HG03354 (cell line): ENCODE data around the gene IRF6.
A peak's percentile ranks its signal among the peaks of the same experiment; 100 is the strongest.
"Not testable (repeated sequence)": the region's sequence is repeated elsewhere in the genome, so short reads cannot be mapped to it uniquely, and the experiment has no call there.

Source experiments
- ATAC-seq: cut with Tn5 transposase; IDR thresholded peaks from one replicate; pipeline ENCODE4 v1.9.1; 2021; ENCODE audit warnings: mild to moderate bottlenecking; ENCODE audit not compliant: unreplicated experiment, poor library complexity, severe bottlenecking

IRF6 gene

DNA sequence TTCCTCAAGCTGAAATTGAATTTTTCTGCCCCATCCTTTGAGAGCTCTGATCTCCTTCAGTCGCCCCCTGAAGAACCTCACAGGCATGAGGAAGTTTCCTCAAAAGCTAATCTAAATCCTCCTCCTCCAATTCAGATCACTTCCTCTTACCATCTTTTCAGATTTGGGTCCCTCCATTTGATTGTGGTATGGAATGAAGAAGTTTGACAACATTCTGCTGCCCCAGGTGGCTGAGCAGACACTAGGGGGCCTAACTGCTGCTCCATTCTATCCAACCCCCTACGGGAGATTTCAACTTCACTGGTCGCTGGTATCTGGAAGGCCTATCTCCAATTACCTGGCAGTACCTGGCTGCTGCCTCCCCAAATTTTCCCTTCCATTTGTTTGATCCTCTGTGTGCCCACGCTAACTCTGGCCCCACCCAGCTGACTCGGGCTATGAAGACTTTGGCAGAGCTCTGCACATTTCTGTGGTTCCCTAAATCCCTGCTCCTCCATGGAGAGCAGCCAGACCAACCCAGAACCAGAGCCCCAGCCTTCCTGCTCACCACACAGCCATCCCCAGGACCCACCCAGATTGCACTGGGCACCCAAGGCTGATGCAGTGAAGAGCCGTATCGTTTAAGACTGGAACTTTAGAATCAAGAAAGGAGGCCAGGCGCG lies 7.8 kb downstream of the IRF6 start:
- no peak for ATAC-seq

DNA sequence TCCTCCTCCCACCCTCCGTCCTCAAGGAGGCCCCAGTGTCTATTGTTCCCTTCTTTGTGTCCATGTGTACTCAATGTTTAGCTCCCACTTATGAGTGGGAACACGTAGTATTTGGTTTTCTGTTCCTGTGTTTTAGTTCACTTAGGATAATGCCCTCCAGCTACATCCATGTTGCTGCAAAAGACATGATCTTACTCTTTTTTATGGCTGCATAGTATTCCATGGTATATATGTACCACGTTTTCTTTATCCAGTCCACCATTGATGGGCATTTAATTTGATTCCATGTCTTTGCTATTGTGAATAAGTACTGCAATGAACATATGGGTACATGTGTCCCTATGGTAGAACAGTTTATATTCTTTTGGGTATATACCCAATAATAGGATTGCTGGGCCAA lies 12.2 kb downstream of the IRF6 start:
- not testable (repeated sequence) for ATAC-seq

DNA sequence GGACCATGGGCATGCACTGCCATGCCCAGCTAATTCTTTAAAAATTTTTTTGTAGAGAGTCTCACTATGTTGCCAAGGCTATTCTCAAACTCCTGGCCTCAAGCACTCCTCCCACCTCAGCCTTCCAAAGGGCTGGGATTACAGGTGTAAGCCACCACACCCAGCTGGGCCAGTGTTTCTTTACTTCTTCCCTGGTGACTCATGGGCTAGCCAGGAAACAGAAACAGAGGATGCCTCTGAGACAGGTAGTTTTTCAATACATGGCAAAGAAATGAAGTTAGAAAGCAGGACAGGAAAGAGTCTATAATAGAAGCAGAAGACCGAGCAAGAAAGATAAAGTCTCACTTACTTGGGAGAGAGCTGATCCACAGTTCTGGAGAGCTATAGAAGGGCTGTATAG lies 14.0 kb downstream of the IRF6 start:
- ATAC-seq: no peak

DNA sequence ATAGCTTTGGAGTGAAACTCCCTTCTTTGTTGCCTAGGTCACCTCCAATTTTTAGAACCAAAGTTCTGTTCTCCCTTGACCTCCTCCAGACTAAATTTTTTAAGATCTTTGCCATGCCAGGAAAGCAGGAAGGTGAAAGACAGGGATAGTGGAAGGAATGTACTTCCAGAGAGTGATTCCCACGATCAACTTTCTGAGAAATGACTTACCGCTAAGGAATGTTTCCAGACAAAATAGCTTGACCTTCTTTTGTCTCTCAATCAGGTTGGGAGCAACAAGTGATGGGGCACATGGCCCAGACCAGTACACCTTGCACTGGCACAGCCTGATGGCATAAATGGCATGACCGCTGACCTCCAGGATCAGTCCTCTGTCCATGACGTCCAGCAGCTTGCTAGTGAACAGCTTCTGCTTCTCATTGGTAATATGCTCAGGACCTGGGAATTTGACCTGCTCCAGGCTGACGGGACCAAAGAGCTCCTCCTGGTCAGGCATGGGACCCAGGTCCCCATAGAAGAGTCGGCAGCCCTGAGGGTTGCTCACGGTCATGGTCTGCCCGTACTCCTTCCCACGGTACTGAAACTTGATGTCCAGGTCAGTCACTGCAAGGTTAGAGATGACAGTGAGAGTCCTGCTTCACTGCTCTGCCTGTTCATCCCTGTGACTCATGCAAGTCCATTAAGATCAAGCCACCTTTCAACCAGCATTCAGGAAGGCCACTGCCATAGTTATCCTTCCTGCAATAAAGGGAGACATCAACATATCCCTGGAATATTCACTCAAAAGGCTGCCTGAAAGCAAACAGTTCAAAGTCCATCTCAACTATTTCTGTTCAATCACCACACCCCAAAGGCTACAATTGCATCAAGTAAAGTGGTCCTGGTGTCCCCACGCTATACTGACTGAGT lies 15.4 kb downstream of the IRF6 start:
- ATAC-seq: no peak

GRCh38 chr1:209789245-209789644 lies 16.7 kb downstream of the IRF6 start:
- ATAC-seq: no peak

DNA sequence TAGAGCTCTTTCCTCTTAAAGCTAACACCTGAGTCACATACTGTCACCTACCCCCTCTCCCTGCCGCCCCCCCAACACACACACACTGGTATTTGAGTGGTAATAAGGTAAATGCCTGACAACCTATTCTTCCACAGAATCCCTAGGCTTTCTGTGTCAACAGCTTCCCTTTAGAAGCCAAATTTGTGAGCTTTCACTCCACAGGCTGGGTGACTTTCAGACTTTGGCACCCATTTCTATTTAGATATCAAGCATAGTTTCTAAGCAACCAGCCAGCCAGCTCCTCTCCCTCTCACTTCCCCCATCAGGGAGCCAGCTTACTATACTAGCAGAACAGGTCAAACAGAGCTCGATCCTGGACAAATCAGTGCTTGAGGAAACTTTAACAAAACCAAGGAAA lies 18.4 kb downstream of the IRF6 start:
- ATAC-seq: no peak

- ATAC-seq: no peak
These were observed 19.8 kb downstream of the IRF6 start for GRCh38 chr1:209786146-209786545.

GRCh38 chr1:209785592-209785991 lies 20.4 kb downstream of the IRF6 start:
- no peak for ATAC-seq

GRCh38 chr1:209784265-209785169 lies 21.4 kb downstream of the IRF6 start, which contains the start of gene C1orf74:
TSS of gene C1orf74 (minus strand) at chr1:209784559. CDS start at chr1:209783634, 925 bp downstream.
- peak; percentile 100 for ATAC-seq

GRCh38 chr1:209783386-209783785 lies 22.6 kb downstream of the IRF6 start:
- ATAC-seq: no peak

GRCh38 chr1:209780268-209780667 lies 25.7 kb downstream of the IRF6 start:
- no peak for ATAC-seq

DNA sequence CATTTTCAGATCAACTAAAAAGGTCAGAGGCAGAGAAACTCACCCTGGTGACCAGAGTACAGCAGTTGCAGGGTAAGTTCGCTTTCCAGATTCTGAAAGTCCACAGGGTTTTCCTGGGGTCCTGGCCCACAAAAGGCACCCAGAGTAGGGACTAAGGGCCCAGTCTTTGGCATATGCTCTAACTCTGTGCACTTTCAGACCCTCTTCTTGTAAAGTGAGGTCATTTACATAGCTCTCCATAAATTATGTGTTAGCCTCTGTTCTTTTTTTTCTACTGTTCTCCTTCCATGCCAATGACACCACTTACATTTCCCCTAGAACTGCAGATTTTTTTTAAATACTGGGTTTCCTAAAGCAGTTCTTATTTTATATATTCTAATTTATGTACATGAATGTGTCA lies 27.8 kb downstream of the IRF6 start:
- ATAC-seq: no peak

- ATAC-seq: no peak
These were observed 28.4 kb downstream of the IRF6 start for GRCh38 chr1:209777587-209777986.

- no peak for ATAC-seq
These were observed 30.3 kb downstream of the IRF6 start for GRCh38 chr1:209775678-209776077.

- ATAC-seq: peak; percentile 70
These were observed 31.4 kb downstream of the IRF6 start for GRCh38 chr1:209774592-209774991.

DNA sequence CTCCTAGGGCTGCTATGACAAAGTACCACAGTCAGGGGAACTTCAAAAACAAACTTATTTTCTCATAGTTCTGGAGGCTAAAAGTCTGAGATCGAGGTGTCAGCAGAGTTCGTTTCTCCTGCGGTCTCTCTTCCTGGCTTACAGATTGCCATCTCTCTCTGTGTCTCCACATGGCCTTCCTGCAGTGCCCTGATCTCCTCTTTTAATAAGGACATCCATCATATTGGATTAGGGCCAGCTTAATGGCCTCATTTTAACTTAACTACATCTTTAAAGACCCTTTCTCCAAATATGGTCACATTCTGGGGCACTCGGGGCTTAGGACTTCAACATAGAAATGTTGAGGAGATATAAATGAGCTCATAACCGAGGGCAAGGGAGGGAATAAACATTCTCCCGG lies 33.8 kb downstream of the IRF6 start:
- ATAC-seq: no peak

DNA sequence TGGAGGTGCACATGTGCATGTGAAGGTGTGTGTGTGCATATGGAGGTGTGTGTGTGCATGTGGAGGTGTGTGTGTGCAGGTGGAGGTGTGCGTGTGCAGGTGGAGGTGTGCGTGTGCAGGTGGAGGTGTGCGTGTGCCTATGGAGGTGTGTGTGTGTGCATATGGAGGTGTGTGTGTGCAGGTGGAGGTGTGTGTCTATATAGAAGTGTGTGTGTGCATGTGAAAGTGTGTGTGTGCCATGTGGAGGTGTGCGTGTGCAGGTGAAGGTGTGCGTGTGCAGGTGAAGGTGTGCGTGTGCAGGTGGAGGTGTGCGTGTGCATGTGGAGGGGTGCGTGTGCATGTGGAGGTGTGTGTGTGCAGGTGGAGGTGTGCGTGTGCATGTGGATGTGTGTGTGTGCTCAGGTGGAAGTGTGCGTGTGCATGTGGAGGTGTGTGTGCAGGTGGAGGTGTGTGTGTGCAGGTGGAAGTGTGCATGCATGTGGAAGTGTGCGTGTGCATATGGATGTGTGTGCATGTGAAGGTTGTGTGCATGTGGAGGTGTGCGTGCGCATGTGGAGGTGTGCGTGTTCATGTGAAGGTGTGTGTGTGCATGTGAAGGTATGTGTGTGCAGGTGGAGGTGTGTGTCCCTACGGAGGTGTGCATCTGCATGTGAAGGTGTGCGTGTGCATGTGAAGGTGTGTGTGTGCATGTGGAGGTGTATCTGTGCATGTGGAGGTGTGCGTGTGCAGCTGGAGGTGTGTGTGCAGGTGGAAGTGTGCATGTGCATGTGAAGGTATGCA lies 35.1 kb downstream of the IRF6 start:
- no peak for ATAC-seq

DNA sequence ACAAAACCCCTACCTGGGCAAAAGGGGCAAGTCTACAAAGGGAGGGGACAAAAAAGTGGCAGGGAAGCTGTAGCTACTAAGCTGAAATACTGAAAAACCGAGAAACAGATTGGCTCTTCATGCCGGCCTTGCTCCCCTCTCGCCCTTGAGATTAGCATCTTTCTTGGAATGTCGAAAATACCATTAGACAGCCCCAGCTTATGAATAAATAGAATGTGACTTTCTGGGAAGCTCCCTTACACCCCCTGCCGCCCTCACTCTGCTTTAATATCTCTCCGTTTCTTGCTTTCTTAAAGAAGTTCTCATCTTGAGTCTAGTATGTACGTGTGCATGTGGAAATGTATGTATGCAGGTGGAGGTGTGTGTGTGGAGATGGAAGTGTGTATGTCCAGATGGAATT lies 36.0 kb downstream of the IRF6 start:
- ATAC-seq: no peak

- peak; percentile 80 for ATAC-seq
These were observed 36.6 kb downstream of the IRF6 start for GRCh38 chr1:209769171-209769904.
